ENCODE measurements around the gene ADCY7. TPM values are rescaled to one million over a fixed set of nuclear protein-coding genes. Genes with fewer than 3 reads are reported as not detected.

Gene ADCY7
- total RNA-seq, 1 experiment from 2014 or later, result 34.2 TPM

DNA sequence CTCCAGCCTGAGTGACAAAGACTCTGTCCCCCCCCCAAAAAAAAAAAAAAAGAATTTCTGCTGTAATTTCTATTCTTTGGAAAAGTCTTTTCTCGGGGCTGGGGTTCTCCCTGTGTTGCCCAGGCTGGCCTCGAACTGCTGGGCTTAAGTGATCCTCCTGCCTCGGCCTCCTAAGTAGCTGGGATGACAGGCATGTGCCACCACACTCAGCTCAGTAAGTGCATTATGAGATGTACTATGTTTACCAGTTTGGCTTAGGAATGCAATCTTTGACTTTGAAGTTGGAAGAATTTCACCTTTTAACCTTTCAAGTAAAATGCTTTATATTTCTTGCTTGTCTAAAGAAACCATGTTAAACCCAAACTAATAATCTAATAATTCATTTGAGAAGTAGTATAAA is 28.0 kb upstream of the ADCY7 start:
- Histone ChIP-seq H3K4me2 (ENCODE audit: low read length) (no peak overlapping the region), H2AFZ (ENCODE audit: low read depth, low read length, poor library complexity, severe bottlenecking) (no peak overlapping the region), H3K27me3 (ENCODE audit: insufficient read depth, low read length) (no peaks in the 10 kb centered on the region), H3K9ac (ENCODE audit: low read length) (no peak overlapping the region), H3K4me1 (ENCODE audit: control insufficient read depth in 1 of 2, insufficient read depth in 2 of 2, low read length in 2 of 2) (peaks cover 0 to 4% of the 10 kb centered on the region in 2 experiments; a peak in 1 of 4 replicates), H3K4me3 (replicated peaks in 1 of 2; ENCODE audit: low read depth in 1 of 2, low read length in 2 of 2) (no peak overlapping the region), H3K79me2 (ENCODE audit: insufficient read depth, low read length) (no peaks in the 10 kb centered on the region), H3K36me3 (ENCODE audit: control insufficient read depth in 1 of 2, insufficient read depth in 2 of 2, low read length in 2 of 2) (no peaks in the 10 kb centered on the region), H3K27ac (ENCODE audit: low read depth, low read length) (no peak overlapping the region), H3K9me3 (ENCODE audit: control insufficient read depth in 1 of 2, insufficient read depth in 1 of 2, low read depth in 1 of 2, low read length in 2 of 2) (no peaks in the 10 kb centered on the region), H4K20me1 (ENCODE audit: insufficient read depth) (no peaks in the 10 kb centered on the region), H3K9me2 (ENCODE audit: insufficient read depth) (no peaks in the 10 kb centered on the region)
- DNase-seq (ENCODE audit: low read depth, low spot score) (no peak), ATAC-seq (no peak)
- no peak for TF ChIP-seq YY1 (IDR thresholded peaks at IDR 0.05; ENCODE audit: extremely low read depth, insufficient replicate concordance, low read depth, low read length)
- ChIA-PET POLR2A (no interaction called here), CTCF (no interaction called here), RAD21 (ENCODE audit: low non-redundant PET in 1 of 2, low total read pairs in 2 of 2, uncharacterized antibody in 2 of 2, unreplicated experiment in 2 of 2) (interaction anchor here in 1 of 2 experiments (0.7 kb wide), 1 partner anchor 22 kb away, joined by 3 read pairs; no protein-coding TSS in a partner anchor)
- intact Hi-C loops (cut with micrococcal nuclease), result no loop called here
- BruUV-seq (replicated peaks), result no TSS peak

DNA sequence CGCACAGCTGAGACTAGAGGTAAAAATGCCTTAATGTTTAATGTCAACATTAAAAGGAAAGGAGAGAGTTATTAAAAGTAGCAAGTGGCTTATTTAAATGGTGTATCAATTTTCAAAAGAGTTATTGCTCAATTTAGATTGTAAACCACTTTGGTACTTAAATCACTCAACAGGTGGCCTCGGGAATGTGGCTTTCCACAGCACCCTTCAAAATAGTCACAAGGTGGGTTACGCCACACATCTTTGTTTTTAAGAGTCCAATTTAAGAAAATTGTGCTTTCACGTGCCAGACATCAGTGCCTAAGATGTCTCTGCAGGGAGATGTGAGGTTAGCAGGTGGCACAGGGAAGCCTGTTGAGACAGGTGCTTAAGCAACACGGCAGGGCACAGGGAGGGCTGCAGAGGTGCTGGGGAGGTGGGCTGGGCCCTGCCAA is 27.5 kb upstream of the ADCY7 start:
- no peak overlapping the region for H3K9ac ChIP-seq (ENCODE audit: low read length)
- no peak for DNase-seq (ENCODE audit: low read depth, low spot score)
- H2AFZ ChIP-seq (ENCODE audit: low read depth, low read length, poor library complexity, severe bottlenecking), result no peak overlapping the region
- no peaks in the 10 kb centered on the region for H3K79me2 ChIP-seq (ENCODE audit: insufficient read depth, low read length)
- H3K9me2 ChIP-seq (ENCODE audit: insufficient read depth), result no peaks in the 10 kb centered on the region
- no peaks in the 10 kb centered on the region for H3K36me3 ChIP-seq (ENCODE audit: control insufficient read depth in 1 of 2, insufficient read depth in 2 of 2, low read length in 2 of 2)
- ATAC-seq, result no peak
- no peaks in the 10 kb centered on the region for H3K9me3 ChIP-seq (ENCODE audit: control insufficient read depth in 1 of 2, insufficient read depth in 1 of 2, low read depth in 1 of 2, low read length in 2 of 2)
- ChIA-PET CTCF (interaction anchor here (1.1 kb wide), 1 partner anchor 28 kb away, joined by 3 read pairs; no protein-coding TSS in a partner anchor), POLR2A (no interaction called here), RAD21 (ENCODE audit: low non-redundant PET in 1 of 2, low total read pairs in 2 of 2, uncharacterized antibody in 2 of 2, unreplicated experiment in 2 of 2) (interaction anchor here in 1 of 2 experiments (0.7 kb wide), 1 partner anchor 23 kb away, joined by 3 read pairs; no protein-coding TSS in a partner anchor)
- peaks cover 0 to 4% of the 10 kb centered on the region in 2 experiments; a peak in 1 of 4 replicates for H3K4me1 ChIP-seq (ENCODE audit: control insufficient read depth in 1 of 2, insufficient read depth in 2 of 2, low read length in 2 of 2)
- no TSS peak for BruUV-seq (replicated peaks)
- no peak overlapping the region for H3K27ac ChIP-seq (ENCODE audit: low read depth, low read length)
- H3K27me3 ChIP-seq (ENCODE audit: insufficient read depth, low read length), result no peaks in the 10 kb centered on the region
- H4K20me1 ChIP-seq (ENCODE audit: insufficient read depth), result no peaks in the 10 kb centered on the region
- intact Hi-C loops (cut with micrococcal nuclease), result no loop called here
- H3K4me2 ChIP-seq (ENCODE audit: low read length), result no peak overlapping the region
- no peak overlapping the region for H3K4me3 ChIP-seq (replicated peaks in 1 of 2; ENCODE audit: low read depth in 1 of 2, low read length in 2 of 2)
- no peak for TF ChIP-seq POLR2AphosphoS5 (IDR thresholded peaks at IDR 0.05; ENCODE audit: low read depth, low read length)
- TF ChIP-seq, protein P1, sequence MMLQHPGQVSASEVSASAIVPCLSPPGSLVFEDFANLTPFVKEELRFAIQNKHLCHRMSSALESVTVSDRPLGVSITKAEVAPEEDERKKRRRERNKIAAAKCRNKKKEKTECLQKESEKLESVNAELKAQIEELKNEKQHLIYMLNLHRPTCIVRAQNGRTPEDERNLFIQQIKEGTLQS (IDR thresholded peaks at IDR 0.05), result no peak
- TF ChIP-seq, protein P2, sequence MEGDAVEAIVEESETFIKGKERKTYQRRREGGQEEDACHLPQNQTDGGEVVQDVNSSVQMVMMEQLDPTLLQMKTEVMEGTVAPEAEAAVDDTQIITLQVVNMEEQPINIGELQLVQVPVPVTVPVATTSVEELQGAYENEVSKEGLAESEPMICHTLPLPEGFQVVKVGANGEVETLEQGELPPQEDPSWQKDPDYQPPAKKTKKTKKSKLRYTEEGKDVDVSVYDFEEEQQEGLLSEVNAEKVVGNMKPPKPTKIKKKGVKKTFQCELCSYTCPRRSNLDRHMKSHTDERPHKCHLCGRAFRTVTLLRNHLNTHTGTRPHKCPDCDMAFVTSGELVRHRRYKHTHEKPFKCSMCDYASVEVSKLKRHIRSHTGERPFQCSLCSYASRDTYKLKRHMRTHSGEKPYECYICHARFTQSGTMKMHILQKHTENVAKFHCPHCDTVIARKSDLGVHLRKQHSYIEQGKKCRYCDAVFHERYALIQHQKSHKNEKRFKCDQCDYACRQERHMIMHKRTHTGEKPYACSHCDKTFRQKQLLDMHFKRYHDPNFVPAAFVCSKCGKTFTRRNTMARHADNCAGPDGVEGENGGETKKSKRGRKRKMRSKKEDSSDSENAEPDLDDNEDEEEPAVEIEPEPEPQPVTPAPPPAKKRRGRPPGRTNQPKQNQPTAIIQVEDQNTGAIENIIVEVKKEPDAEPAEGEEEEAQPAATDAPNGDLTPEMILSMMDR (IDR thresholded peaks at IDR 0.05 in 2 of 3, conservative IDR thresholded peaks at IDR 0.05 in 1 of 3; ENCODE audit: borderline replicate concordance in 1 of 3, insufficient read depth in 1 of 3, low read depth in 2 of 3, low read length in 2 of 3), result no peak
- TF ChIP-seq EZH2 (IDR thresholded peaks at IDR 0.05), result no peak
- TF ChIP-seq SRF (IDR thresholded peaks at IDR 0.05; ENCODE audit: low read depth), result no peak
- TF ChIP-seq CBX3 (IDR thresholded peaks at IDR 0.05; ENCODE audit: low read depth), result no peak
- TF ChIP-seq JUND (IDR thresholded peaks at IDR 0.05), result no peak
- TF ChIP-seq ELF1 (IDR thresholded peaks at IDR 0.05; ENCODE audit: borderline replicate concordance, low read depth), result no peak
- TF ChIP-seq CEBPB (IDR thresholded peaks at IDR 0.05; ENCODE audit: low read depth), result no peak
- no peak for TF ChIP-seq YY1 (IDR thresholded peaks at IDR 0.05; ENCODE audit: extremely low read depth, insufficient replicate concordance, low read depth, low read length)
- TF ChIP-seq, protein P3, sequence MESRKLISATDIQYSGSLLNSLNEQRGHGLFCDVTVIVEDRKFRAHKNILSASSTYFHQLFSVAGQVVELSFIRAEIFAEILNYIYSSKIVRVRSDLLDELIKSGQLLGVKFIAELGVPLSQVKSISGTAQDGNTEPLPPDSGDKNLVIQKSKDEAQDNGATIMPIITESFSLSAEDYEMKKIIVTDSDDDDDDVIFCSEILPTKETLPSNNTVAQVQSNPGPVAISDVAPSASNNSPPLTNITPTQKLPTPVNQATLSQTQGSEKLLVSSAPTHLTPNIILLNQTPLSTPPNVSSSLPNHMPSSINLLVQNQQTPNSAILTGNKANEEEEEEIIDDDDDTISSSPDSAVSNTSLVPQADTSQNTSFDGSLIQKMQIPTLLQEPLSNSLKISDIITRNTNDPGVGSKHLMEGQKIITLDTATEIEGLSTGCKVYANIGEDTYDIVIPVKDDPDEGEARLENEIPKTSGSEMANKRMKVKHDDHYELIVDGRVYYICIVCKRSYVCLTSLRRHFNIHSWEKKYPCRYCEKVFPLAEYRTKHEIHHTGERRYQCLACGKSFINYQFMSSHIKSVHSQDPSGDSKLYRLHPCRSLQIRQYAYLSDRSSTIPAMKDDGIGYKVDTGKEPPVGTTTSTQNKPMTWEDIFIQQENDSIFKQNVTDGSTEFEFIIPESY (IDR thresholded peaks at IDR 0.05; ENCODE audit: extremely low read depth, insufficient replicate concordance, low read length), result no peak
- TF ChIP-seq, protein P4, sequence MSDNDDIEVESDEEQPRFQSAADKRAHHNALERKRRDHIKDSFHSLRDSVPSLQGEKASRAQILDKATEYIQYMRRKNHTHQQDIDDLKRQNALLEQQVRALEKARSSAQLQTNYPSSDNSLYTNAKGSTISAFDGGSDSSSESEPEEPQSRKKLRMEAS (IDR thresholded peaks at IDR 0.05), result no peak
